ENCODE results near the gene KLHL33.

- no peak for TF ChIP-seq EZH2 (IDR thresholded peaks at IDR 0.05; ENCODE audit: insufficient read depth, poor library complexity, severe bottlenecking)
- no peak for TF ChIP-seq EZH2phosphoT487 (IDR thresholded peaks at IDR 0.05; ENCODE audit: insufficient read depth, low read depth)
These were observed 49.6 kb downstream of the KLHL33 start for GRCh38 chr14:20386276-20386855.
